HG03066 (cell line): ENCODE data around the gene STAB2.
"Not testable (repeated sequence)": the region's sequence is repeated elsewhere in the genome, so short reads cannot be mapped to it uniquely, and the experiment has no call there.

ENCODE experiments used
- ATAC-seq: cut with Tn5 transposase; IDR thresholded peaks from one replicate; pipeline ENCODE4 v1.9.1; 2021; ENCODE audit warnings: low read depth; ENCODE audit not compliant: unreplicated experiment

The STAB2 gene

DNA sequence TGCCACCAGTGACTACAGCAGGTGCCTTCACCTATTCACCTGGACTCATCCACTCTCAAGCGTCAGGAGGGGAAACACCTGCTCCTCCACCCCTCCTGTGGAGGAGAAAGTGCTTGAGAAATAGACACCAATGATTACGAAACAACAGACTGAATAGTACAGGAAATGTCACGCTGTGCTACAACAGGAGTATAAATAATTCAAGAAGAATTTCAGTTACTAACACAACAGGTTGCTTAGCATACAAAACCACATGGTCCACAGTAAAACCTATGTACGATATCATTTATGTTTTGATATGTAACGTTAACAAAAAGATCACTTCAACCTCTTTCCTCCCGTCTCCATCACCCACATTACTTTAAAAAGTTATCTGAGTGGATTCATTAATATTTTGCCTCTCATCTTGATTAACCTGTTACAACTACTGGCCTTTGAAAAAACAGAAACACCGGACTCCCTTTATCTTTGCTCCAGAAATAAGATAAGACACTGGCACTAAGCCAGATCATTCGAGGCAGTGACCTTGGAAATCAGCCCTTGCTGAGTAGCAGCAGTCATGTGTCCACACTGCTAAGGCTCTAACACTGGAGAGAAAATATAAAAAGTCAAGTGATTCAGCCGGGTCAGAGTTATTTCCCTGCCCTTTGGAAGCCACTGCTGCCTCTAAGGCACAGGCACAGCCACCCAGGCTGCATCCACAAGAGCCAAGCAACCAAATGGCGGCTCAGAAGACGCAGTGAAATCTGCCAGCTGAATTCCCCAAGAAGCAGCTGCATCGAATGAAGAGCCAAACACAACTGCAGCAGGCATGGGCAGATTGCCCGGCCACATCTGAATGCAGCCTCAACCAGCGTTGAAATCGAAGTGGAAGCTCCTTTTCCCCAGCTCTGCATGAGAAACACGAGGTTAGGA lies 213.0 kb downstream of the STAB2 start:
- ATAC-seq: no peak

DNA sequence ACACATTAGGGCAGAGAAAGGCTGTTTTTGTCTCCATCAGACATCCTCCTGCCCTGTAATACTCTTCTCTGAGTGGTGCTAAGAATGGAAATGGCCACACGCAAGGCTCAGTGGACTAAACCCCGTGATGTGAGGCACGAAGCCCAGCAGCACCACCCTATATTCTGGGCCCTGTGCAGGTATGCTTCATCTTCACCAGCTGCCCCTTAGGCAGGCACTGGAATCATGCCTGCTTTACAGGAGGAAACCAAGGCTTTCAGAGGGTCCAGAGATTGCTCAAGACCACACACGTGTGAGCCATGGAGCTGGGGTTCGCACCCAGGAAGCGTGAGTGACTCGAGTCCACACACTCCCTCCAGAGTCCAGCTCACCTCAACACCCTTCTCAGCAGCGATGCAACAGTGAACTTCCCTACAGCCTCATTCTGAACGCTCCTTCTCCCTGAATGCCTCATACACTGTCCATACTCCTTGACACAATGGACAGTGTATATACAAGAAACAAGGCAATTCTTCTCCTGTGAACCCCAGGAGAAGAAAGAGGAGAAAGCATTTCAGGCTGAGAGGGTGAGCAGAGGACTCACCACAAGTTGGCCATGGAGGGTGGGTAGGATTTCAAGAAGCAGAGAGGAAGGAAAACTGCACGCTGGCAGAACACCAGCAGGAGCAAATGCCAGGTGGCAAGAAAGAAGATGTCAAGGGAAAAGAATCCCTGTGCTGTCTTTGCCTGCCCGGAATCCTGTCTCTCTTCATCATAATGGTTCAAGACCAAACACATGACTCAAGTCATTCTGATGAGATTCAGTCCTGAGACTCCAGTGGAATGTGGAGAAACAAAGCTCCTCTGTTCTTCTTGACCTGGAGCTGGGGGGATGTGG lies 214.9 kb downstream of the STAB2 start:
- ATAC-seq: no peak

DNA sequence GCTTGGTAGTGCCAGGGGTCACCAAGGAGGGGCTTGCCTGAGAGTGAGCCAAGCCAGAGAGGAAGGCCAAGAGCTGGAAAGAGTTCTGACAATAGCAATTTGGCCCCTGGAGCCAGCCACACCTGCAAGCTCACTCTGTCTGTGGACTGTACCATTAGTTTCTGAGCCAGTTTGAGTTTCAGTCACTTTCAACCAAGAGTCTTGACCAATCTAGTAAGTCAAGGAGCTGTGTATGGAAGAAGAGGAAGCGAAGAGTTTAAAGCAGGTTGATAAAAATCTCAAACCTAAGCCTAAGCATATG lies 215.5 kb downstream of the STAB2 start:
- no peak for ATAC-seq

DNA sequence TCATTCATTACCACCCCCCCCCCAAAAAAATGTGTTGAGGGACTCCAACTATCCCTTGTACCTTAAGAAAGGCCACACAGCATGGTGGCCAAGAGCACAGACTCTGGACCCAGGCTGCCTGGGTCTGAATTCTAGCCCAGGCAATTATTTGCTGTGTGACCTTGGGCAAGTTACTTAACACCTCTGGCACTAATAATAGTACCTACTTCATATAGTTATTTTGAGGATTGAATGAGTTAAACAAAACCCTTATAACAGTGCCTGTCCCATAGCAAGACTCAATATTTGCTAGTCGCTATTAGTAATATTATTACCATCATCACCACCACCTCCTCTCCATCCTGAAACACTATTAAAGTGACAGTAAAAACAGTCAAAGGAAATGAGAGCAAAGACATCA lies 216.8 kb downstream of the STAB2 start:
- no peak for ATAC-seq

DNA sequence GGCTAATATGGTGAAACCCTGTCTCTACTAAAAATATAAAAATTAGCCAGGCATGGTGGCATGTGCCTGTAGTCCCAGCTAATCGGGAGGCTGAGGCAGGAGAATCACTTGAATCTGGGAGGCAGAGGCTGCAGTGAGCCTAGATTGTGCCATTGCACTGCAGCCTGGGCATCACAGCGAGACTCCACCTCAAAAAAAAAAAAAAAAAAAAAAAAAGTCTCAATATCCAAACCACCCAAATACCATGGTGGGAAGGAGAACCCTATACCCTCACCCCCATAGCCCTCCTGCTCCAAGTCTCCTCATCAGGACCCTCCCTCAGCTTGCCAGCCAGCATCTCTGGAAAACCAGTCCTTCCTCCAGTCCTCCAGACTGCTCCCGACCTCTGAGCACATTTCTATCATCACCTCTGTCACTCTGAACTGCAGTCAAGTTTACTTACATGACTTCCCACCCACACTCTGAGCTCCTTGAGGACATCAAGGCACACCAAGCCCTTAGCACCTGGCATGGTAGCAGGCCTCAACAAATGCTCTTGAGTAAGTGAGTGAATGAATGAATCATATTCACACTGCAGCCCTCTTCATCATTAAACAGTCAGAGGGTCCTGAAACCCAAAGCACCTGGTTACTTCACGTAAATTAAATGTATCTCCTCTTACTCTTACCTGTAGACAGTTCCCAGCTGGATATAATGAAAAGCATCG lies 218.7 kb downstream of the STAB2 start:
- no peak for ATAC-seq

- no peak for ATAC-seq
Measured at GRCh38 chr12:103806803-103807202, 219.7 kb downstream of the STAB2 start.

DNA sequence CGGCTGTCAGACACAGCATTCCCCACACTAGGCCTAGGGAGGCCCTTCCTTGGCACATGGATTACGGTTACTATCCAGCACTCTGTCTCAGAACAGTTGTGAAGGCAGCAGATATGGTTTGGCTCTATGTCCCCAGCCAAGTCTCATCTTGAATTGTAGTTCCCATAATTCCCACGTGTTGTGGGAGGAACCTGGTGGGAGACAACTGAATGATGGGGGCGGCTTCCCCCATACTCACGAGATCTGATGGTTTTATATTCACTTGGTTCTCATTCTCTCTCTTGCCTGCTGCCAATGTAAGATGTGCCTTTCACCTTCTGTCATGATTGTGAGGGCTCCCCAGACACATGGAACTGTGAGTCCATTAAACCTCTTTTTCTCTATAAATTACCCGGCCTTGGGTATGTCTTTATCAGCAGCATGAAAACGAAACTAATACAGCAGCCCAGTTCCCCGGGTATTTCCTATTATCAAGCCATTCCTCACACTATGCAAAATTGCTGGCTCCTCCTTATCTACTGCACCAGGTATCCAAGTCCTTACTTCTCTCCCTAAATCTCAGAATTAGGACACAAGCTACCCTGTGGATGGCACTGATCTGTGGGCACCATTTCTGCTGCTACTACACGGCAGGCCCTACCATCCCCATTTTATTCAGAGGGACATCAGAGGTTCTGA lies 220.6 kb downstream of the STAB2 start:
- ATAC-seq: no peak

GRCh38 chr12:103808239-103808880 lies 221.3 kb downstream of the STAB2 start:
- no peak for ATAC-seq

- no peak for ATAC-seq
Measured at GRCh38 chr12:103809154-103809553, 222.1 kb downstream of the STAB2 start.

DNA sequence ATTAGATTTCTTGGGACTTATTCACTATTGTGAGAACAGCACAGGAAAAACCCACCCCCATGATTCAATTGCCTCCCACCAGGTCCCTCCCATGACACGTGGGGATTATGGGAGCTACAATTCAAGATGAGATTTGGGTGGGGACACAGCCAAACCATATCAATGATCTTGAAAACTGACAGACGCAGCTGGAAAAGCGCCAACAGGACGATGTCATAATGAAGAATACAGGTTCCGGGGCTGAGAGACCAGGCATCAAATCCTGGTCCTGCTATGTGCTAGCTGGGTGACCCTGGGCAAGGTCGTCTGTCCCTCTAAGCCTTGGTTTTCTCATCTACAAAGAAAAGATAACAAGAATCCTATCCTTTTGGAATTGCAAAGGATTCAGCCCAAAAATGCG lies 222.6 kb downstream of the STAB2 start:
- ATAC-seq: not testable (repeated sequence)

DNA sequence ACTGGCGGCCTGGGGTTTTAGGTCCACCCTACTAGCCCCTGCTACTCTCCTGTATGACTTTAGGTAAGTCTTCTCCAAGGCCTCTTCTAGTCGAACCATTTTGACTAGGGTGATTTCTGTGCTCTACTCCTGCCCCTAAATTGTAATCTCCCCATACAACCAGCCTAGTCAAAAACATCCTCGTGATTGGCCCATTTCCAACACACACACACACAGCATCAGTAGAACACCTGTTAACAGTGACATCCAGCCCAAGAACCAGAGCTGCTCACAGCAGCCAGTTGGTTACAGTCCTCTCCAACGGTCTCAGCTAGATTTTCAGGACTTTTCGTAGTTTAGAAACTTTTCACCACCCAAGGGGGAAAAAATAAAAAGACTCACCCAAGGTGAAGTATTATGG lies 223.0 kb downstream of the STAB2 start:
- ATAC-seq: no peak

GRCh38 chr12:103811791-103812190 lies 224.7 kb downstream of the STAB2 start:
- no peak for ATAC-seq

- no peak for ATAC-seq
Measured at GRCh38 chr12:103812789-103813188, 225.7 kb downstream of the STAB2 start.

DNA sequence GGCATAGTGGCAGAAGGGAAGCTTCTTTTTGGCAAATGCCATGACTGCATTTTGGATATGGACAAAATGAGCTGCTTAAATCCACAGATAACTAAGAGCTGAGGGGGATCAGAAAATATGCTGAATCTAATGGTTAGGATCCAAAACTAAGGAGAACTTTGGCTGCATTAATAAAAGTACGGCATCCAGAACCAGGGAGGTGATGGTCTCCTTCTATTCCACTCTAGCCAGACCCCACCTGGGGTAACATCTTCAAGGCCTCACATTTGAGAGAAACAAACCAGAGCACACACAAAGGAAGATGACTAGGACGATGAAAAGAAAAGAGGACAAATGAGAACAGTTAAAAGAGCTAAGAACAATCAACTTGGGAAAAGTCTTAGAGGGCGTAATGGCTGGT lies 226.4 kb downstream of the STAB2 start:
- no peak for ATAC-seq

DNA sequence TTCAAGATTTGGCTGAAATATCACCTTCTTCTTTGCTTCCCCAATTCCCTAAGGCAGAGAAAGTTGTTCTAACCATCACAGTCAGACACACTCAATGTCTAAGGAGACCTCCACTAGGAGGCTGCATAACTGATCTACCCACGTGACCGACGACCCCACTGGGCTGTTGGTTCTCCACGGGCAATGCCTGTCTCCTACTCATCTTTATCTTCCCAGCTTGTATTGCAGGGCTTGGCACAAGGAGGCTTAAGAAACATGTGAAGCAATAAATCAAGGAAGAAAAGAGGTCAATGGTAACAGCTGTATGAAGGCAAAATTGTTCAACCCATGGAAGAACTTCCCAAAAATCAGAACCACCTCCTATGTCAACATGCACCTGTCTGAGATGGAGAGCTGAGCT lies 226.9 kb downstream of the STAB2 start:
- no peak for ATAC-seq

GRCh38 chr12:103814436-103814835 lies 227.4 kb downstream of the STAB2 start:
- no peak for ATAC-seq
